Measurements from ENCODE around the gene FBN2. TPM values are rescaled to one million over a fixed set of nuclear protein-coding genes. Genes with fewer than 3 reads are reported as not detected.

The FBN2 gene
- total RNA-seq, 1 donor from 2014 or later, result 34.1 TPM

DNA sequence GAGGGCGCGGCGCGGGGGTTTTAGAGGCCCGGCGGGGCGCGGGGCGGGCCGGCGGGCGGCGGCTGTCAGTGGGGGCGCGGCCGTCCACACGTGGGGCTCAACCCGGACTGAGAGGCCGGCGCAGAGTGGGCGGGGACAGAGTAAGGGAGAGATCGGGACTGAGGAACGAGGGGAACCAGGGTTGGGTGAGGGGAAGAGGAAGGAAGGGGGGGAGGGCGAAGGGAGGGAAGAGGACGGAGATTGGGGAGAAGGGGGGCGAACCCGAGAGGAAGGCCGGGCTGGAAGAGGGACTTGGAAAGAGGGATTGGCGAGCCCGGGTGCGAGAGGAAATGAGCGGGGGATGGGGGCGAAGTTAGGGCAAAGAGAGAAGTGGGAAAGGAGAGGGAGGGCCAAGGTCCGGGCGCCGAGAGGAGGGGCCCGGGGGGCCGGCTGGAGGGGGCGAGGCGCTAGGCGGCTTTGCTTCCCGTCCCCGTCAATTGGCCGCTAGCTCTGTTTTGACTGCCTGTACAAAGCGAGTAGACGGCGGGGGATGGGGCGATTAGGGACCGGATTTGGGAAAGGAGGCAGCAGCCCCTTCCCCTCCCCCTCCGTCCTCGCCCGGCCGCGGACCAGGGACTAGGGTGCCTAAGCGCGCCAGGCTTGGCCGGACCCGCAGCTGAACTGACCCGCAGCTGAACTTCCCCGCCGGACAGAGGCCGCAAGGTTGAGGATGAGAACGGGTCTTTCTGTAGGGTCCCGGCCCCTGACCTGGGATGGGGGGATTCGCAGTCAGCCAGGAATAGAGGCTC lies 399 bp upstream of the FBN2 start:
- H3K27me3 ChIP-seq (ENCODE audit: low read depth), result peaks cover 53% of the 10 kb centered on the region
- H3K4me1 ChIP-seq, result peaks cover 26% of the 10 kb centered on the region
- intact Hi-C loops (cut with micrococcal nuclease), result no loop called here
- peak overlapping the region; percentile 76 for H3K4me3 ChIP-seq
- DNase-seq, result peak; percentile 80
- no peaks in the 10 kb centered on the region for H3K9me3 ChIP-seq (replicated peaks)
- TF ChIP-seq, protein P1, sequence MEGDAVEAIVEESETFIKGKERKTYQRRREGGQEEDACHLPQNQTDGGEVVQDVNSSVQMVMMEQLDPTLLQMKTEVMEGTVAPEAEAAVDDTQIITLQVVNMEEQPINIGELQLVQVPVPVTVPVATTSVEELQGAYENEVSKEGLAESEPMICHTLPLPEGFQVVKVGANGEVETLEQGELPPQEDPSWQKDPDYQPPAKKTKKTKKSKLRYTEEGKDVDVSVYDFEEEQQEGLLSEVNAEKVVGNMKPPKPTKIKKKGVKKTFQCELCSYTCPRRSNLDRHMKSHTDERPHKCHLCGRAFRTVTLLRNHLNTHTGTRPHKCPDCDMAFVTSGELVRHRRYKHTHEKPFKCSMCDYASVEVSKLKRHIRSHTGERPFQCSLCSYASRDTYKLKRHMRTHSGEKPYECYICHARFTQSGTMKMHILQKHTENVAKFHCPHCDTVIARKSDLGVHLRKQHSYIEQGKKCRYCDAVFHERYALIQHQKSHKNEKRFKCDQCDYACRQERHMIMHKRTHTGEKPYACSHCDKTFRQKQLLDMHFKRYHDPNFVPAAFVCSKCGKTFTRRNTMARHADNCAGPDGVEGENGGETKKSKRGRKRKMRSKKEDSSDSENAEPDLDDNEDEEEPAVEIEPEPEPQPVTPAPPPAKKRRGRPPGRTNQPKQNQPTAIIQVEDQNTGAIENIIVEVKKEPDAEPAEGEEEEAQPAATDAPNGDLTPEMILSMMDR (IDR thresholded peaks at IDR 0.05; ENCODE audit: borderline replicate concordance), result no peak
- no peaks in the 10 kb centered on the region for H3K36me3 ChIP-seq
- H3K27ac ChIP-seq (replicated peaks), result peak overlapping the region; percentile 82

DNA sequence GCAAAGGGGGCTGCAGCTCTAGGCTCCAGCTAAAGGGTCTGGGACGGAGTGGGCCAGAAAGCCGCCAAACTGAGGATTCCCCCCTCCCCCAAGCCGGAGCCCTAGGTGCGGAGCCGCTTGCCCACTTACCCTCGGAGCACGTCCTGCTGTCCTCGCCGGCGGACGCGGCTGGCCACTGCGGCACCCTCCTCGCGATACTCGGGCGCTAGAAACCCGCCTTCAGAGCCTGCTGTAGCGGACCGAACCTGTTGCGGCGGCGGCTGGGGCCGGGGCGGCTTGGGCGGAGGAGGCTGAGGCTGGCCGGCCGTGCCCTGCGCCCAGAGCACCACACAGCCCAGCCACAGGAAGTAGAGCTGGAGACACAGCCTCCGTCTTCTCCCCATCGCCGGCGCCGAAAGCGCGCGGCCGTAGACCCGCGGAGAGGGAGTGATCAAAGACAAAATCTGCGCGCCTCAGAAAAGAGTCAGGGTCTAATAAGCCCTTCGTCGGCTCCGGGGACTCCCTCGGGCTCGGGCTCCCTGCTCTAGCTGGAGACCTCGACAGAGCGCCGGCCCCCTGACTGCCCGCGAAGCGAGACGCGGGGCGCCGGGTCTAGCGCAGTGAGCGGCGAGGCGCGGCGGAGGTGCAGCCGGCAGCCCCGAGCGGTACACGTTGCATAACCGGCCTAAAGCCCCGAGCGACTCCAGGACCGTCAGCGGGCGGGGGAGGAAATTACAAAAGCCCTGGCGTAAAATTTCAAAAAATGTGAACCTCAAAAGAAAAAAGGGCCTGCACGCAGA lies 635 bp downstream of the FBN2 start:
- TF ChIP-seq, protein P1 (IDR thresholded peaks at IDR 0.05; ENCODE audit: borderline replicate concordance), result no peak
- H3K36me3 ChIP-seq, result no peaks in the 10 kb centered on the region
- H3K4me3 ChIP-seq, result peak overlapping the region; percentile 76
- peaks cover 30% of the 10 kb centered on the region for H3K4me1 ChIP-seq
- H3K27ac ChIP-seq (replicated peaks), result peak overlapping the region; percentile 82
- intact Hi-C loops (cut with micrococcal nuclease), result no loop called here
- peak; percentile 23 for DNase-seq
- H3K9me3 ChIP-seq (replicated peaks), result no peaks in the 10 kb centered on the region
- H3K27me3 ChIP-seq (ENCODE audit: low read depth), result peaks cover 53% of the 10 kb centered on the region

DNA sequence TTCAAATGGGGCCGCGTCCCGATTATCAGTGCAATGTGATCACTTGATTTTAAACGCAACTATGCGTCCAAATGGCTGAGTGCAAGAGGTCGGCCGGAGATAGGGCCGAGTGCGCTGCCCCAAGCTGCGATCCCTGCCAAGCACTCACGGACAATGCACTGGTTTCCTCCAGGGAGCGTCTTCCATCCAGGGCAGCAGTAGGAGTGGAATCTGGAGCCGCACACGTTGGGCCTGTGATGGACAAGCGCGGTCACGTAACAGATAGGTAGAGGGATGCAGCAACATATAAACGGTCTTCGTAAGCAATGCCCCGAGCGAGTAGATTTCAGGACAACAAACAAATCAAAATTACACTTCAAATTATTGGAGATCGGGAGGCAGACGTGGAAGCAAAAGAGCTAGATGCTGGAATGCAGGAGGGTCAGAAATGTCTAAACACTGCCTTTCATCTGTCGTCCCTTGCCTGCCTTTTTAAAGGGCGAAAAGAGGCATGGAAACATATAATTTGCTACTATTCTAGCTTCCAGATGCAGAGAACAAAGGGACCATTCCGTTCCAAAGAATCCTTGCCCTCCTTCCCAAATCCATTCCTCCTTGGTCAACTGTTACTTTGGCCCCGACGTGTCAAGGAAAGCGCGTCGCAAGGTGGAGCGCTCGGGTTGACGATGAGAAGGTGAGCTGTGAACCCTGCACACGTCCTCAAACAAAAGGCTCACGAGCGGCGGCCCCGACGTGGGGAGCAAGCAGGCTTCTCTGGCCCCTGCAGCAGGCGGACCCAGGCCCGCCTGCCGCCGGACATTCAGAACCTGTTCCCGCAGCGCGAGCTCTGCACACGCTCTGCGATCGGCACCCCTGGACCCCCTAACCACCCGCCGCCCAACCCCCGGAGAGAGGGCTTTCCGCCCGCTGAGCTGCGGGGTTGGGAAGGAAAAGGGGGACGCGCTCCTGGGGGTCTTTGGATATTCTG lies 1.5 kb downstream of the FBN2 start:
- Histone ChIP-seq H3K4me1 (peaks cover 38% of the 10 kb centered on the region), H3K4me3 (peak overlapping the region; percentile 76), H3K36me3 (no peaks in the 10 kb centered on the region), H3K27me3 (ENCODE audit: low read depth) (peaks cover 53% of the 10 kb centered on the region), H3K9me3 (replicated peaks) (no peaks in the 10 kb centered on the region), H3K27ac (replicated peaks) (peak overlapping the region; percentile 82)
- peak; percentile 14 for DNase-seq
- TF ChIP-seq, protein P1 (IDR thresholded peaks at IDR 0.05; ENCODE audit: borderline replicate concordance), result no peak
- intact Hi-C loops (cut with micrococcal nuclease), result no loop called here

DNA sequence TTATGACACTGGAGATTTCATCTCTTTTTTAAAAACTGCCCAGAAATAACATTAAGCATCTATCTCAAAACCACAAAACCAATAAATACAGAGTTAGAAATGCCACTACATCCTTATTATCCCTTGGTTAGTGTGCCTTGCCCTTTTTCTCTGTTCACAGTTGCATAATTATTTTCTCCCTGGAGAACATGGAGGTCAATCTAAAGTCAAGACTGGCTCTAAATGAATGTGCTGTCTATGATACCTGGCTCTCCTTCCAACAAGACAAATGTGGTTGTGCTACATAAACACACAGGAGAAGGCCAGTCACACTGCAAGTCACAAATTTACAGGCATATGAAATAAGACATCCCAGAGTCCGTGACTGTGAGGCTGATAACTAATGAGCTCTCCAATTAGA lies 2.8 kb downstream of the FBN2 start:
- Histone ChIP-seq H3K9me3 (replicated peaks) (no peaks in the 10 kb centered on the region), H3K4me3 (peak overlapping the region; percentile 76), H3K4me1 (peaks cover 38% of the 10 kb centered on the region), H3K27me3 (ENCODE audit: low read depth) (peaks cover 53% of the 10 kb centered on the region), H3K27ac (replicated peaks) (peak overlapping the region; percentile 51), H3K36me3 (no peaks in the 10 kb centered on the region)
- intact Hi-C loops (cut with micrococcal nuclease), result no loop called here
- TF ChIP-seq, protein P1 (IDR thresholded peaks at IDR 0.05; ENCODE audit: borderline replicate concordance), result no peak
- DNase-seq, result no peak

DNA sequence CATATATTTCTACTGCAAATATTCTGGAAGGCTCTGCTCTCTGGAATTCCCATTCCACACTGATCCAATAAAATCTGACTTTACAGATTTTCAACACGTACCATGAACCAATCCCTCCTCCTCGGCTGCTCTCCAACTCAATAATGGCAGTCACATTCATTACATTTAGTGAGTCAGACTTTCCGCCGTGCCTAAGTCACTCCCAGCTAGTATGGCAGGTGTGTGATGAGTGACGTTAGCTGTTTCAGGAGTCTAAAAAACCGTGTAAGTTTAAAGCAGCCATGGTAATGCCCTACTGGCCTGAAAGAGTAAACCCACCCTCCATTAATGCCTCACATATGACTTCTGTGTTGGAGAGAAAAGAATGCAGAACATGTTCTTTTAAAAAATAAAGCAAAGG lies 3.3 kb downstream of the FBN2 start:
- DNase-seq, result no peak
- H3K4me1 ChIP-seq, result peaks cover 38% of the 10 kb centered on the region
- H3K36me3 ChIP-seq, result no peaks in the 10 kb centered on the region
- TF ChIP-seq, protein P1 (IDR thresholded peaks at IDR 0.05; ENCODE audit: borderline replicate concordance), result no peak
- no peaks in the 10 kb centered on the region for H3K9me3 ChIP-seq (replicated peaks)
- intact Hi-C loops (cut with micrococcal nuclease), result no loop called here
- peaks cover 53% of the 10 kb centered on the region for H3K27me3 ChIP-seq (ENCODE audit: low read depth)
- H3K4me3 ChIP-seq, result peak overlapping the region; percentile 76
- peak overlapping the region; percentile 51 for H3K27ac ChIP-seq (replicated peaks)
